Body of pancreas (tissue), 4 donors: ENCODE data around the gene SNX27.

Source experiments
- CTCF ChIP-seq, 7 experiments: fragments of 450-650 bp in 4 of 7; fragments of 200-600 bp in 3 of 7; sonication (generic) in 3 of 7; IDR thresholded peaks; one replicate each; pipeline ENCODE4 v1.5.1; 2016 to 2019; ENCODE audit warnings: antibody characterized with exemption in 7 of 7
- POLR2A ChIP-seq, 3 donors: fragments of 450-650 bp; IDR thresholded peaks; one replicate each; pipeline ENCODE4 v1.6.1; 2016; ENCODE audit warnings: antibody characterized with exemption in 3 of 3, mild to moderate bottlenecking in 2 of 3

- TF ChIP-seq CTCF (IDR thresholded peaks at IDR 0.05): no peak
- no peak for TF ChIP-seq POLR2A (IDR thresholded peaks at IDR 0.05)
Measured at GRCh38 chr1:151668090-151668489, 56.2 kb downstream of the SNX27 start.
